ENCODE results near the gene GOLGA6L24.
"Not testable (repeated sequence)": the region's sequence is repeated elsewhere in the genome, so short reads cannot be mapped to it uniquely, and the experiment has no call there.

- TF ChIP-seq EMX1 (CRISPR knock-in tag; IDR thresholded peaks at IDR 0.05); CTCF (IDR thresholded peaks at IDR 0.05); MAX (CRISPR knock-in tag; IDR thresholded peaks at IDR 0.05); E2F4 (CRISPR knock-in tag; IDR thresholded peaks at IDR 0.05; ENCODE audit: borderline replicate concordance, low read depth); ZNF512 (CRISPR knock-in tag; IDR thresholded peaks at IDR 0.05; ENCODE audit: borderline replicate concordance); USF1 (CRISPR knock-in tag; IDR thresholded peaks at IDR 0.05); ELF4 (CRISPR knock-in tag; IDR thresholded peaks at IDR 0.05; ENCODE audit: low read depth); NFYB (CRISPR knock-in tag; conservative IDR thresholded peaks at IDR 0.05; ENCODE audit: low read depth); STAT6 (CRISPR knock-in tag; conservative IDR thresholded peaks at IDR 0.05; ENCODE audit: low read depth): not testable (repeated sequence)
Observed at GRCh38 chr15:28402774-28403435, 45.0 kb upstream of the GOLGA6L24 start.

Data from WTC11 (cell line).